ENCODE measurements around the gene CAMK4.
"Not testable (repeated sequence)": the region's sequence is repeated elsewhere in the genome, so short reads cannot be mapped to it uniquely, and the experiment has no call there.

CAMK4 gene

GRCh38 chr5:111385970-111386831, 162.0 kb downstream of the CAMK4 start:
- peak; percentile 57 to 91 (median 70) for DNase-seq

GRCh38 chr5:111386832-111387162, 162.6 kb downstream of the CAMK4 start:
- no peak for DNase-seq

DNA sequence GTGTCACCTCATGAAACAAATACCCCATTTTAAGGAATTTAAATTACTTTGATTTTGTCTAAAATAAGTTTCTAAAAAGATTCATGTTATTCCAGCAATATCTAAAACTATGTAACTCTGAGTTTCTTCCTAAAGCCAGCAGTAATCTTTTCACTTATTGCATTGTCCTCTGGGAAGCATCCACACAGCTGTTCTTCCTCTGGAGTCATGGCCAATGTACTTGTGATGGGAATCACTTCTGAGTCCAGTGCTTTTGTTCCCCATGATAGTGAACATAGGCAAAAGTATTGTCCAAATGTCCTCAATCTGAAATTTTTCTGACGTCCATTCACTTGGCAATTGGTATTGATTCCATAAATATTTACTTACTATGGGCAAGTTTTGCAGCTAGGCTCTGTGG, 163.2 kb downstream of the CAMK4 start:
- peak in 1 of 3 experiments; percentile 10 for DNase-seq

- no peak for DNase-seq
Observed at GRCh38 chr5:111389390-111390082, 165.4 kb downstream of the CAMK4 start.

GRCh38 chr5:111392181-111392580, 168.0 kb downstream of the CAMK4 start:
- no peak for DNase-seq

GRCh38 chr5:111394586-111394985, 170.4 kb downstream of the CAMK4 start:
- no peak for DNase-seq

GRCh38 chr5:111398013-111398412, 173.8 kb downstream of the CAMK4 start:
- no peak for DNase-seq

DNA sequence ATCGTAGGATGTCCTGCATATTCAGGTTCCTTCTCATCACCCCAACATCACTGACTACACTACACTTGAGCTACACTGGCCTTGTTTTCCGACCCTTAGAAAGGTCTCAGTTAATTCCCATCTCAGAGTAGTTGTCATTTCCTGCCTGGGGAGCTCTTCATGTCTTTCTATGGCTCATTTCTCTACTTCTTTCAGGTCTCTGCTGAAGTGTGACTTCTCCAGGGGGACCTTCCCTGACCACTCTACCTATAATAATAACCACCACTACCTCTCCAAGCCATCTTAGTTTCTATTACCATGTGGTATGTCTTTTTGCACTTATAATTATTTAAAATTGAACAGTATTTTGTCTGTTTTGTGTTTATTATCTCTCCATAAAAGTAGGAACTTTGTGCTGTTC, 174.9 kb downstream of the CAMK4 start:
- DNase-seq: no peak

DNA sequence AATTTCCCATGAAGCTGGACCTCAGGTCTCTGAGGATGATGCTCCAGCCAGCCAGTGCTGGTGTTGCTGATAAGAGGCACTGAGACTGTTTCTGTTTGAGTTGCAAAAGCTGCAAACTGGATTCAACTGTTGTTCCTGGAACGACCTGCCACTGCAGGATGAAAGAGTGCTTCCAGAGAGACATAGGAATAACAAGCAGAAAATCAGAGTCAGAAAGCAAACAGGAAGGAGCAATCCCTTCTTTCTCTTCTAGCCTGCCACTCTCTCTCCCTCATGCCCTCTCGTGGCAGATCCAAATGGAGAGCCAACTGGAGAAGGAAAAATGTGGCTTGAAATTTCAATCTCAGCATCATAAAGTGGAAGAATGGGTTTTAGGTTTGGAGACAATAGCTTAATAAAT, 177.7 kb downstream of the CAMK4 start:
- no peak for DNase-seq

- no peak for DNase-seq
Observed at GRCh38 chr5:111404270-111404769, 180.1 kb downstream of the CAMK4 start.

DNA sequence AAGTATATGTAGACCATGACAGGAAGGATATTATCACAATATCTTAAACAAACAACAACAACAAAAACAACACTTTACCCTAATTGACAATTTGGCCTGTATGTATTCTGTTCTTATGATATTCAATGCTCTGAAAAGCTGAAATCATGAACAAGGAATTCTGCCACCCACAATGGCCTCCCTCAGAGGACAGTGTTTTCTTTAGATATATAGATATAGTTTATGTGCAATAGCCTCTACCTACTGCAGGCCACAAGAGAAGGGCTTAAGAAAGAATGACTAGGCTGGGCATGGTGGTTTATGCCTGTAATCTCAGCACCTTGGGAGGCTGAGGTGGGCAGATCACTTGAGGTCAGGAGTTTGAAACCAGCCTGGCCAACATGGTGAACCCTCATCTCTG, 183.4 kb downstream of the CAMK4 start:
- no peak for DNase-seq

DNA sequence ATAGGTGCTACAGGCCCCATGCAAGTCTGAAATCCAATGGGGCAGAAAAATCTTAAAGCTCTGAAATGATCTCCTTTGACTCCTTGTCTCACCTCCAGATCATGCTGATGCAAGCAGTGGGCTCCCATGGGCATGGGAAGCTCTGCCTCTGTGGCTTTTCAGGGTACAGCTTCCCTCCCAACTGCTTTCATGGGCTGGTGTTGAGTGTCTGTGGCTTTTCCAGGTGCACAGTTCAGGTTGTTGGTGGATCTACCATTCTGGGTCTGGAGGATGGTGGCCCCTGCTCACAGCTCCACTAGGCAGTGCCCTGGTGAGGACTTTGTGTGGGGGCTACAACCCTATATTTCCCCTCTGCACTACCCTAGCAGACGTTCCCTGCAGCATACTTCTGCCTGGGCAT, 184.6 kb downstream of the CAMK4 start:
- DNase-seq: no peak

DNA sequence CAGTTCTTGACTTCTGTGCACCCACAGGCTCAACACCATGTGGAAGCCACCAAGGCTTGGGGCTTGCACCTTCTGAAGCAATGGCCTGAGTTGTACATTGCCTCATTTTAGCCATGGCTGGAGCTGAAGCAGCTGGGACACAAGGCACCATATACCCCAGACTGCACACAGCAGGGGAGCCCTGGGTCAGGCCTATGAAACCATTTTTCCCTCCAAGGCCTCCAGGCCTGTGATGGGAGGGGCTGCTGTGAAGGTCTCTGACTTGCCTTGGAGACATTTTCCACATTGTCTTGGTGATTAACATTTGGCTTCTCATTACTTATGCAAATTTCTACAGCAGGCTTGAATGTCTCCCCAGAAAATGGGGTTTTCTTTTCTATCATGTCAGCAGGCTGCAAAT, 185.1 kb downstream of the CAMK4 start:
- DNase-seq: not testable (repeated sequence)

DNA sequence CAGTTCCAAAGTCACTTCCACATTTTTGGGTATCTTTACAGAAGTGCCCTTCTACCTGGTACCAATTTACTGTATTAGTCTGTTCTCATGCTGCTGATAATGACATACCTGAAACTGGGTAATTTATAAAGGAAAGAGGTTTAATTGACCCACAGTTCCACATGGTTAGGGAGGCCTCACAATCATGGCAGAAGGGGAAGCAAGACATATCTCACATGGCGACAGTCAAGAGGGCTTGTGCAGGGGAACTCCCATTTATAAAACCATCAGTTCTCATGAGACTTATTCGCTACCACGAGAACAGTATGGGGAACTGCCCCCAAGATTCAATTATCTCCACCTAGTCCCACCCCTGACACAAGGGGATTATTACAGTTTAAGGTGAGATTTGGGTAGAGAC, 185.9 kb downstream of the CAMK4 start:
- DNase-seq: not testable (repeated sequence)

GRCh38 chr5:111411301-111411700, 187.1 kb downstream of the CAMK4 start:
- DNase-seq: no peak

DNA sequence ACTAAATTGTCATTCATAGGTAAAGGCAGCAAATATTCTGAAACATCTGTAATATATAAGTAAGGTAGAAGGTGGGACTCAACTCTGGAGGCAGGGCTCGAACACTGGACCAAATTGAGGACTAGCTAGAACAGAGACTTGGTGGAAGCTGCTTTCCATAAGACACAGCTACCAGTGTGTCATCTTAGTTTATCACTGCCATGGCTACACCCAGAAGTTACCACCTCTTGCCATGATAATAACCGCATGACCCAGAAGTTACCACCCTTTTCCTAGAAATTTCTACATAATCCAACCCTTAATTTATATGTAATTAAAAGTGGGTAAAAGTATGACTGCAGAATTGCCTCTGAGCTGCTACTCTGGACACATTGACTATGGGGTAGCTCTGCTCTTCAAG, 188.4 kb downstream of the CAMK4 start:
- DNase-seq: no peak

- DNase-seq: no peak
Observed at GRCh38 chr5:111415053-111415452, 190.9 kb downstream of the CAMK4 start.

- DNase-seq: no peak
Observed at GRCh38 chr5:111422245-111422644, 198.1 kb downstream of the CAMK4 start.

GRCh38 chr5:111422747-111423720, 198.8 kb downstream of the CAMK4 start:
- DNase-seq: peak; percentile 1 to 50 (median 3)

DNA sequence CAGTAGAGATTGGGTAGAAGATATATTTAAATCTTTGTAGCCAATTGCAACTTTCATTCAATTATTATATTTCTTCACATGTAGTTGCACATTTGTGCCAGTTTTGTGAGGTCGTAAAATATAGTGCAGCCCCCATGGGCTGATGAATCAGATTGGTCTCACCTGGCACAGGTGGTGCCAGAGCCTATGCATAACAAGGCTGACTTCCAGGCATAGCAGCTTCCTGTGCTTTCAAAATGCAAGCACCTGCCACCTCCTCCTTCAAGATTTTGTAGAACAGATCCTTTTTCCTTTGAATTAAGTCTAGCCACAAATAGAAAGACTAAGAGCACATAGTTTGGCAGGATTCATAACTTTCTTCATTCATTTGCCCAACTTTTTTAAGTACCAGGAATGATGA, 201.0 kb downstream of the CAMK4 start:
- DNase-seq: no peak

- DNase-seq: no peak
Observed at GRCh38 chr5:111427762-111428161, 203.6 kb downstream of the CAMK4 start.

- no peak for DNase-seq
Observed at GRCh38 chr5:111432883-111433536, 208.8 kb downstream of the CAMK4 start.
